Transverse colon (tissue), 4 donors: ENCODE measurements around the gene TPPP3.

Experiments
- CTCF ChIP-seq, 5 experiments: fragments of 200-600 bp in 3 of 5; fragments of 450-650 bp in 2 of 5; sonication (generic) in 3 of 5; IDR thresholded peaks; 1 replicate in 2 of 5; 2 replicates in 3 of 5; pipeline ENCODE4 v1.5.1; 2016 to 2017; ENCODE audit warnings: antibody characterized with exemption in 5 of 5, inconsistent platforms in 3 of 5, mild to moderate bottlenecking in 2 of 5, moderate library complexity in 1 of 5
- EP300 ChIP-seq: sonication (generic); formaldehyde crosslinking; IDR thresholded peaks from one replicate; pipeline ENCODE4 v1.6.1; 2017; ENCODE audit warnings: antibody characterized with exemption, low read depth
- POLR2AphosphoS5 ChIP-seq, 3 donors: sonication (generic); formaldehyde crosslinking; IDR thresholded peaks; one replicate each; pipeline ENCODE4 v1.6.1; 2016; ENCODE audit warnings: antibody characterized with exemption in 3 of 3

- TF ChIP-seq CTCF (IDR thresholded peaks at IDR 0.05) (no peak), EP300 (no peak), POLR2AphosphoS5 (IDR thresholded peaks at IDR 0.05) (no peak)
Measured at GRCh38 chr16:67397812-67398545, 4.7 kb upstream of the TPPP3 start.
